ENCODE results near the gene ATP2A1. TPM values are rescaled to one million over a fixed set of nuclear protein-coding genes. Genes with fewer than 3 reads are reported as not detected.

ATP2A1 gene
- total and polyA plus RNA-seq, 2 of the 8 experiments (the other 6 are each of a cell fraction or from before 2014, with no cell fraction given) = 1.7 to 2.4 TPM

- H3K27ac ChIP-seq (ENCODE audit: low read depth, low read length) = no peak overlapping the region
- no peak overlapping the region for H3K9ac ChIP-seq (replicated peaks in 1 of 4; ENCODE audit: extremely low read depth in 1 of 4, low read depth in 3 of 4, low read length in 3 of 4)
- no peak overlapping the region for H3K56ac ChIP-seq (replicated peaks; ENCODE audit: insufficient read length, low read depth, low read length)
- H3K4me2 ChIP-seq (ENCODE audit: insufficient read depth in 1 of 2, low read depth in 2 of 2, low read length in 2 of 2) = no peak overlapping the region
- no peak overlapping the region for H2BK120ac ChIP-seq (replicated peaks; ENCODE audit: low read depth, low read length)
- no peaks in the 10 kb centered on the region for H3K79me2 ChIP-seq (ENCODE audit: control insufficient read depth in 1 of 2, insufficient read depth in 2 of 2, low read length in 2 of 2)
- H4K20me1 ChIP-seq (replicated peaks in 1 of 2; ENCODE audit: control insufficient read depth in 1 of 2, insufficient read depth in 2 of 2, low read length in 2 of 2) = peaks cover 0 to 3% of the 10 kb centered on the region in 2 experiments
- H3K4ac ChIP-seq (replicated peaks; ENCODE audit: insufficient read length, low read depth, low read length) = no peak overlapping the region
- no peak overlapping the region for H3K23ac ChIP-seq (ENCODE audit: insufficient read length)
- ChIA-PET CTCF (ENCODE audit: partially characterized antibody) (interaction anchor here (0.6 to 2.7 kb wide), 4 partner anchors 15 to 75 kb away, joined by 3 to 8 read pairs (median 4); no protein-coding TSS in a partner anchor), POLR2A (ENCODE audit: partially characterized antibody) (interaction anchor here (1.1 to 2.1 kb wide), 6 partner anchors 9 to 82 kb away, joined by 3 to 7 read pairs (median 4); partner anchors contain the start of gene ATXN2L)
- H3K36me3 ChIP-seq (ENCODE audit: control insufficient read depth in 2 of 4, insufficient read depth in 4 of 4, low read length in 3 of 4) = no peaks in the 10 kb centered on the region; a peak in 2 of 8 replicates
- no peak overlapping the region for H4K91ac ChIP-seq (replicated peaks; ENCODE audit: insufficient read length, low read length)
- no peak overlapping the region for H4K8ac ChIP-seq (ENCODE audit: extremely low read depth, insufficient read depth, low read length)
- H2BK15ac ChIP-seq (ENCODE audit: low read length) = no peak overlapping the region
- TF ChIP-seq CBX5 (IDR thresholded peaks at IDR 0.05; ENCODE audit: low read depth, low read length) = no peak
- TF ChIP-seq USF2 (IDR thresholded peaks at IDR 0.05; ENCODE audit: low read length) = no peak
- TF ChIP-seq SP2 (IDR thresholded peaks at IDR 0.05; ENCODE audit: low read length) = no peak
- no peak for TF ChIP-seq EP300 (IDR thresholded peaks at IDR 0.05; ENCODE audit: borderline replicate concordance in 1 of 2, low read depth in 2 of 2, low read length in 2 of 2)
- no peak for TF ChIP-seq SP4 (IDR thresholded peaks at IDR 0.05; ENCODE audit: low read length)
- no peak overlapping the region for H2AFZ ChIP-seq (ENCODE audit: low read length)
- H2BK12ac ChIP-seq (ENCODE audit: low read depth, low read length) = no peak overlapping the region
- H3K4me3 ChIP-seq (ENCODE audit: extremely low read depth in 1 of 4, insufficient read depth in 2 of 4, low read depth in 3 of 4, low read length in 4 of 4) = no peak overlapping the region
- no peaks in the 10 kb centered on the region; a peak in 1 of 7 replicates for H3K4me1 ChIP-seq (replicated peaks in 1 of 4; ENCODE audit: control insufficient read depth in 3 of 4, insufficient read depth in 4 of 4, low read length in 3 of 4)
- FAIRE-seq (no peak), DNase-seq (ENCODE audit: low read depth in 1 of 2, low spot score in 2 of 2) (no peak)
- H3K9me3 ChIP-seq (ENCODE audit: insufficient read depth in 2 of 2, low read depth in 1 of 2, low read length in 1 of 2) = no peaks in the 10 kb centered on the region
- no peaks in the 10 kb centered on the region for H3K79me1 ChIP-seq (ENCODE audit: low read depth, low read length)
- WGBS, 2 experiments (ENCODE audit: extremely low coverage in 1 of 2, insufficient coverage in 1 of 2, insufficient read length in 1 of 2, insufficient replicate concordance in 2 of 2, low coverage in 1 of 2, low lambda C conversion rate in 2 of 2, missing lambda C conversion rate in 1 of 2) = 90% methylated on average over 6 of the region's 9 CpGs; no CpG with 5 or more reads in 1 of the 2 experiments
- H3K14ac ChIP-seq (ENCODE audit: insufficient read length) = no peak overlapping the region
- no peak overlapping the region for H2AK5ac ChIP-seq (ENCODE audit: low read depth, low read length)
- no peaks in the 10 kb centered on the region for H3K23me2 ChIP-seq (ENCODE audit: low read depth, low read length)
- H2BK5ac ChIP-seq (ENCODE audit: low read depth, low read length) = peak overlapping the region; percentile 39; the same call in 1 of the 2 replicates
- H2BK20ac ChIP-seq (ENCODE audit: low read length) = no peak overlapping the region
- H3K18ac ChIP-seq (ENCODE audit: extremely low read depth, low read length) = no peak overlapping the region
- no peak overlapping the region for H4K5ac ChIP-seq (ENCODE audit: insufficient read length, low read depth, low read length)
- H3K27me3 ChIP-seq (replicated peaks in 1 of 4; ENCODE audit: control insufficient read depth in 3 of 4, extremely low read depth in 1 of 4, insufficient read depth in 3 of 4, low read length in 3 of 4) = no peaks in the 10 kb centered on the region
Measured at GRCh38 chr16:28905229-28905754, 27.0 kb downstream of the ATP2A1 start.

Measured in H1 (cell line).